Stomach smooth muscle (tissue), 2 donors: ENCODE measurements around the gene MCF2.
"Not testable (repeated sequence)": the region's sequence is repeated elsewhere in the genome, so short reads cannot be mapped to it uniquely, and the experiment has no call there.

ENCODE experiments used
- H3K27ac ChIP-seq: one replicate; pipeline ENCODE4 v1.7.0; 2013; ENCODE audit warnings: mild to moderate bottlenecking, low read length, inconsistent platforms
- H3K27me3 ChIP-seq, 2 donors: one replicate each; pipeline ENCODE4 v1.7.0; 2013; ENCODE audit warnings: low read length in 2 of 2; ENCODE audit not compliant: insufficient read depth in 2 of 2, control insufficient read depth in 1 of 2
- H3K36me3 ChIP-seq, 2 donors: one replicate each; pipeline ENCODE4 v1.7.0; 2013; ENCODE audit warnings: low read length in 2 of 2; ENCODE audit not compliant: control insufficient read depth in 2 of 2, insufficient read depth in 2 of 2
- H3K4me1 ChIP-seq: one replicate; pipeline ENCODE4 v1.7.0; 2013; ENCODE audit warnings: low read length; ENCODE audit not compliant: control insufficient read depth, insufficient read depth
- H3K4me3 ChIP-seq, 2 donors: one replicate each; pipeline ENCODE4 v1.7.0; 2013; ENCODE audit warnings: low read length in 2 of 2
- H3K9ac ChIP-seq, 2 donors: one replicate each; pipeline ENCODE4 v1.7.0; 2013; ENCODE audit warnings: low read length in 2 of 2, mild to moderate bottlenecking in 1 of 2
- H3K9me3 ChIP-seq, 2 donors: one replicate each; pipeline ENCODE4 v1.7.0; 2013; ENCODE audit warnings: low read length in 2 of 2; ENCODE audit not compliant: control insufficient read depth in 2 of 2
- donor health status: healthy.
- donor health status: Pancreatic carcinoma.

MCF2 gene

DNA sequence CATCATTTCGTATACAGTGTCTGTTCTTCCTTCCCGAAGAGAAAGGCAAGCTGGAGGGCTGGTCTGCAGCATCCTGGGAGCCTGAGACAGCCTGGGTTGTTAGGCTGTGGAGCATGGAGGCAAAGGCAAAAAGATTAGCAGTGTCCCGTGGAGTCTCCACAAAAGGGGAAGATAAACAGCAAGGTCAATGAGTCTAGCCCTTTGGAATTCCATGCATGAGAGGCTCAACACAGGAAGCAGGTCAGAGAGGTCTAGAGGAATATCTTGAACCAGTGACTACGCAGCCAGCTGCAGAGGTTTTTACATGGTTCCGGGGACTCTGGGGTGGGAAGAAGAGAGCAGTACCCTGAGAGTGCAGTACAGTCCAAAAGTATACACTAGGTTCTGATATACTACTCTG is 12.2 kb upstream of the MCF2 start:
- no peaks in the 10 kb centered on the region for H3K36me3 ChIP-seq
- no peak overlapping the region for H3K9ac ChIP-seq
- no peak overlapping the region for H3K4me3 ChIP-seq
- no peak overlapping the region for H3K27ac ChIP-seq
- no peaks in the 10 kb centered on the region for H3K4me1 ChIP-seq
- no peaks in the 10 kb centered on the region for H3K9me3 ChIP-seq
- no peaks in the 10 kb centered on the region for H3K27me3 ChIP-seq

DNA sequence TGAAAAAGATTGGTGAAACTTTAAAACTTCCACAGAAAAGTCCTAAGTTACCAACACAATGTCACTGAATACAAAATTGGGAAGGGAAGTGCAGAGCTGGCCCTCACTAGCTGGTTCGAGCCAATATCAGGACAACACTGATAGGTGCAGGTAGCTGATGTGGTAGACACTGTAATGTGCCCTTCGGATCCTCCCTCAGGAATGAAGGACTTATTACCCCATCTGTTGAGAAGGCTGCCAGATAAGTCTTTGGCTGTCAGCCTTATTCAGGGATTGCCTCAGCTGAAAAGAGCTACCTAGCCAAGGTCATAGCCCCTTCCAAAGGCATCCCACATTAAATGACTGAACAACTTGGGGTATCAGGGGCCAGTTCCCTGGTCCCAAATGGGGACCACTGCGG is 5.3 kb downstream of the MCF2 start:
- Histone ChIP-seq H3K27me3 (peaks cover 0 to 2% of the 10 kb centered on the region in 2 donors), H3K27ac (no peak overlapping the region), H3K4me3 (no peak overlapping the region), H3K4me1 (no peaks in the 10 kb centered on the region), H3K9ac (no peak overlapping the region), H3K9me3 (no peaks in the 10 kb centered on the region), H3K36me3 (no peaks in the 10 kb centered on the region)

DNA sequence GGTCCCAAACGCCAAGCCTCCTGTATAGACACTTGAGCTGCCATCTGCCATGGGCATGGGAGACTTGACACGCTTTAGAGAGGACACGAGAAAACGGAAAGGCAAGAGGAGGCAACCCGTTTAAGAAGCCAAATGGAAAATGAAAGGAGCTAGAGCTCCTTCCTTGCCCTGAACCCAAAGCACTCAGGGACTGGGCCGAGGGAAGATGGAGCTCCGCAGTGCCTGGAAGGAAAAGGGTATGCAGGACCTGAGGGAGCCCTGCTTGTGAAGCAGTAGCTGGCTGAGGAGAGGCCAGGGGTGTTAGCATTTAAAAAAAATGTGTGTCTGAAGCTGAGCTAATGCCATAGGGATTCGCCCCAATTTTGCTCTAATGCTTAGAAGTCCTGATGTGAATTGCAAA is 15.1 kb downstream of the MCF2 start:
- H3K4me1 ChIP-seq, result no peaks in the 10 kb centered on the region
- peak overlapping the region in 1 of 2 donors; percentile 64 for H3K4me3 ChIP-seq
- no peak overlapping the region for H3K27ac ChIP-seq
- no peaks in the 10 kb centered on the region for H3K9me3 ChIP-seq
- H3K9ac ChIP-seq, result no peak overlapping the region
- H3K27me3 ChIP-seq, result peaks cover 0 to 14% of the 10 kb centered on the region in 2 donors
- no peaks in the 10 kb centered on the region for H3K36me3 ChIP-seq

DNA sequence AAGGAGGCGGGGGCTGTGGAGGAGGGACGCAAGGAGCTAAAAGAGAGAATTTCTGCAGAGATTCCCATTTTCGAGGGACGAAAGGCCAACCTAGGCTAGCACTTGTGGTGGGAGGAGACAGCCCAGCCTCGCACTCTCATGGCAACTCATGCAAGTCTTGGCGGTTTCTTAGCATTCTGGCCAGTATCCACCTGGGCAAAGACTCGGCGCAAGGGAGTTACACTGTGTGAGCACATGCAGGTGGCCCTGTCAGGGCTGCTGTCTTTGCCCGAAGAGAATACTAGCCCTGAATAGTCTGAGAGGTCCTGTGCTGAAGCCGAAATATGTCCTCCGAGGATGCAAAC is 15.5 kb downstream of the MCF2 start:
- no peak overlapping the region for H3K9ac ChIP-seq
- H3K4me1 ChIP-seq, result no peaks in the 10 kb centered on the region
- no peak overlapping the region for H3K27ac ChIP-seq
- H3K27me3 ChIP-seq, result peaks cover 0 to 14% of the 10 kb centered on the region in 2 donors
- H3K4me3 ChIP-seq, result peak overlapping the region; percentile 25 to 64
- H3K36me3 ChIP-seq, result no peaks in the 10 kb centered on the region
- no peaks in the 10 kb centered on the region for H3K9me3 ChIP-seq

DNA sequence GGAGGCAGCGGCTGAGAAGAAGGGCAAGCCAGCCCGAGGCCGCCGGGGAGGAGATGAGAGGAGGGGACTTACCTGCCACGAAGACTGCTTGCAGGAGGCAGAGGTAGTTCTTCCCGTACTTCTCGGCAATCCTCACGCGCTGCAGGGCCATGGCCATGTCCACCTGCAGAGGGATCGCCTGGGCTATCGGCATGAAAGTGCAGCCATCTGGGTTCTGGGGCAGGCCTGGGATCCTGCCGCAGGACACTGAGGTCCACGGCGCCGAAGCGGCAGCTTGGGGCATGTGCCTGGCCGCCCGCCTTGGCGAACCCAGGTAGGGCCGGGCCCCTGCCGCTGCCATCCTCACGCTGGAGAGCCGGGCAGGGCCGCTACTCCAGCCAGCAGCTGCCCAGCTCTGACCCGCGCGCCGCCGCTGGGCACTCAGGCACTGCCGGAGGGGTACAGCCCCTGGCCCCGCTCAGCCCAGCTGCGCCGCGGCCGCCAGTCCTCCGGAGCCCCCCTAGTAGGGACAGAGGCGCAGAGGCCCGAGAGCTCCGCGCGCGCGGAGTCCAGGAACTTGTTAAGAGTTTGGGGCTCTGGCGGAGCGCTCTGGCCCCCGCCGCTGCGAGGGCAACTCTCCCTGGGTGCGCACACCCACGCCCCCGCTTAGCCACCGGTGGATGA is 16.0 kb downstream of the MCF2 start:
- Histone ChIP-seq H3K27ac (no peak overlapping the region), H3K9ac (no peak overlapping the region), H3K36me3 (no peaks in the 10 kb centered on the region), H3K4me3 (peak overlapping the region; percentile 25 to 64), H3K9me3 (no peaks in the 10 kb centered on the region), H3K27me3 (peaks cover 0 to 14% of the 10 kb centered on the region in 2 donors), H3K4me1 (no peaks in the 10 kb centered on the region)

DNA sequence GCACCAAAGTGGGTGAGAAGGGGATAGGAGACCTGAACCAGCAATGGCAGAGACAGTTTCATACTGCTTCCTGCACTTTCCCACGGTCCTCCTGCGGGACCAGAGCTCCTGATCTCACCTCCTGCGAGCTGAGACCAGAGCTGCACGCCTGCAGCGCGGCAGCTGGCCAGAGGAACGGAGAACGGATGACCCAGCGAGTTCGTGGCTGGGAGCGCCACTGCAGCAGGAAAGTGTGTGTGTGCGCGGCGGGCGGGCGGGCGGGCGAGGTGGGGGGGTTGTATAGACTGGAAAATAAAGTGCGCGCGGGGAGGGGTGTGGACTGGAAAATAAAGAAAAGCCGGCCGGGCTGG is 16.5 kb downstream of the MCF2 start:
- H3K4me1 ChIP-seq, result no peaks in the 10 kb centered on the region
- H3K9me3 ChIP-seq, result no peaks in the 10 kb centered on the region
- peak overlapping the region in 1 of 2 donors; percentile 64 for H3K4me3 ChIP-seq
- no peak overlapping the region for H3K9ac ChIP-seq
- H3K36me3 ChIP-seq, result no peaks in the 10 kb centered on the region
- H3K27me3 ChIP-seq, result peaks cover 0 to 14% of the 10 kb centered on the region in 2 donors
- no peak overlapping the region for H3K27ac ChIP-seq

DNA sequence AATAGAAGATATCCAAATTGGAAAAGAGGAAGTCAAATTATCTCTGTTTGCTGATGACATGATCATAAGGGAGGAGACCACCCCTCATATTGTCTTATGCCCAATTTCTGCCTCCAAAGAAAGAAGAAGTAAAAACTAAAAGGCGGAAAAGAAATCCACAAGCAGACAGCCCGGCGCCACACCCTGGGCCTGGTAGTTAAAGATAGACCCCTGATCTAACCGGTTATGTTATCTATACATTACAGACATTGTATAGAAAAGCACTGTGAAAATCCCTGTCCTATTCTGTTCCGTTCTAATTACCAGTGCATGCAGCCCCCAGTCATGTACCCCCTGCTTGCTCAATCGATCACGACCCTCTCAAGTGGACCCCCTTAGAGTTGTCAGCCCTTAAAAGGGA is 22.8 kb downstream of the MCF2 start:
- not testable (repeated sequence) for H3K9me3 ChIP-seq, H3K4me1 ChIP-seq, H3K4me3 ChIP-seq, H3K27me3 ChIP-seq, H3K27ac ChIP-seq, H3K36me3 ChIP-seq, H3K9ac ChIP-seq

DNA sequence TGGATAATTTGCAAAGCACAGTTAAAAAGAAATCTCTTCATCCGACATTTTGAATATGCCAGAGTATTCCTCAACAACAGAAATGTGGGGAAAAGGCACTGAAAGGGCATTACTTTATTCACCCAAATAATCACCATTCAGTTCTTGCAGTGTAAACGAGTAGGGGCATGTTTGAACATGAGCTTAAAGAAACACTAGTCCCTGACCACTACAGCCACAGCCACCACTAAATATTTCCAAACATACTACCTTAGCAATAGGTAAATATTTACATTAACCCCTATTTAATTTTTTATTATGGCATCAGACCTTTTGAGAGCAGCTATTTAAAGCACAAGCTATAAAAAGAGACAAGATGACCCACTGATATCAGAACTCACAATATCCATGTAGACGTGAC is 27.6 kb downstream of the MCF2 start:
- Histone ChIP-seq H3K9ac (no peak overlapping the region), H3K9me3 (no peaks in the 10 kb centered on the region), H3K4me1 (no peaks in the 10 kb centered on the region), H3K27ac (no peak overlapping the region), H3K27me3 (peaks cover 0 to 4% of the 10 kb centered on the region in 2 donors), H3K36me3 (no peaks in the 10 kb centered on the region), H3K4me3 (no peak overlapping the region)

DNA sequence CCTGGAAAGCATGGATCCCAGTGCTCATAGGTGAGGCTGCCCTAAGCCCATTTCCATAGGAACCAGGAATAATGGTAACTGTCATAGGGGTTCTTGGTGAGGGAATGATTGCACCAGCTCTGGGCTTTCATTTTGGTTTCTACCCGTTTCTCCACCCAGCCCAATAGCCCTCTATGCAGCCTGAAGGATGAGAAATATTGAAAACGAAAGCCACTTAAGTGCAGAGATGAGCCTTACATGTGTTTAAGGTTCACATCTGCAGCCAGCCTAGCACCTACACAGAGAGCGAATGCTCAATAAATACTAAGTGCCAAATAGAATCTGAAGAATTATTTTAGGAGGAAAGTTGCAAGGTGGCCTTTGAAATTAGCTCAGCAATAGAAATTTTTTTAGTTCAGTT is 60.4 kb downstream of the MCF2 start:
- no peak overlapping the region for H3K27ac ChIP-seq
- H3K4me3 ChIP-seq, result no peak overlapping the region
- H3K9ac ChIP-seq, result no peak overlapping the region

DNA sequence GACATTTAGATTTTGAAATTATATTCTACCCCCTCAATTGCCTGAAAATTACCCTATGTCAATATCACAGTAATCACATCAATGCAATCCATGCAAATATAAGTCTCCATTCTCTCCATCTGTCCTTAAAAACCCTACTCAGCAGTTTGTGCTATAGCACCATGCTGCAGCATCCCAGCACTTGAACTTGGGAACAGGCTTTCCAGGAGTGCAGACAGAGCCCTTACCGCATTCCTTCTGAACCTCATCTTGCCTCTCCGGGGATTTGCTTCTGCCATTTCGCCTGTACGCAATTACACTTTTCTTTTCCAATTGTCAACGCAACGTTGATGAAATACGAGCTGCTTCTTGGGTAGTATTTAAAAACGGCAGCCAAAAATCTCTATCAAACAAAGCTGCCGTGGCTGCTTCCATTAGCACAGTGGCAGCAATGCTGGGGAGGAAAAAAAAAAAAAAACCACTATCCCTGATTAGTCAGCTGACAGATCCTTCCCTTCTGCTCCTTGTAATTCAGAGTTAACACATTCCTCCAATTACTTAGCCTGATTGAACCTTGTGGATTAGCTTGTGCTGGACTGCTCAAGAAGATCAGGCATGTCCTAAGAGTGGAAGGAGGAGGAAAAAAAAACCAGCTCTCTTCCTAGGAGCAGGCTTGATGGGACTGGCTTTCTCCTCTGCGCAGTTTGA is 65.6 kb downstream of the MCF2 start:
- no peaks in the 10 kb centered on the region for H3K27me3 ChIP-seq
- H3K27ac ChIP-seq, result no peak overlapping the region
- no peaks in the 10 kb centered on the region for H3K9me3 ChIP-seq
- H3K4me3 ChIP-seq, result peak overlapping the region; percentile 35 to 48
- H3K36me3 ChIP-seq, result no peaks in the 10 kb centered on the region
- H3K4me1 ChIP-seq, result no peaks in the 10 kb centered on the region
- H3K9ac ChIP-seq, result no peak overlapping the region

More for the DNA sequence above, 60.4 kb downstream of the MCF2 start:
- H3K27me3 ChIP-seq, result no peaks in the 10 kb centered on the region
- no peaks in the 10 kb centered on the region for H3K4me1 ChIP-seq
- H3K36me3 ChIP-seq, result no peaks in the 10 kb centered on the region
- no peaks in the 10 kb centered on the region for H3K9me3 ChIP-seq

DNA sequence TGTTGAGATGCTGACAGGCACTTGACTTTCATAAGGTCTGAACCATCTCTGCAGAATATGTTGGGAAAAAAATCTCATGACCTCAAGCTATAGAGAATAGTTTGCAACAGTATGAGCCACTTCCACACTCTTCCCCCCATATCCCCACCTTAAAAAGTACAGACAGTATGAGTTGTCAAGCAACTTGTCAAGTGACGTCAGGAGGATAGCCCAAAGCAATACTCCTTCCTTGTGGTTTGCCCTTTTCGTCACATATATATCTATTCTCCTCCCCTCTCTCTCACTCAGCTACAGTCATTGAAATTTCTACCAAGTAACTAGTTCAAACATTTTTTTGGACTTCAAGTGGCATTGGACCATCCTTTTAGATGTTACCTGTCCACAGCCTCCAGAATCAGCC is 67.7 kb downstream of the MCF2 start:
- Histone ChIP-seq H3K4me1 (no peaks in the 10 kb centered on the region), H3K36me3 (no peaks in the 10 kb centered on the region), H3K4me3 (no peak overlapping the region), H3K27me3 (no peaks in the 10 kb centered on the region), H3K9ac (no peak overlapping the region), H3K27ac (no peak overlapping the region), H3K9me3 (no peaks in the 10 kb centered on the region)
